Calu3 (cell line): ENCODE measurements around the gene TOR2A. TPM values are rescaled to one million over a fixed set of nuclear protein-coding genes. Genes with fewer than 3 reads are reported as not detected.

ENCODE experiments used
- BruUV-seq: library from RNA; stranded (reverse); fragments of 400-500 nt; replicated peaks from 2 replicates; lab custom pipeline; 2021; lab: Mats Ljungman, UMichigan
- CTCF ChIA-PET: fragments of 300-600 bp; sonication (Branson Sonifier 250); formaldehyde crosslinking; loops from one replicate; lab custom pipeline; 2022; ENCODE audit warnings: antibody characterized with exemption; lab: Charles Lee
- DNase-seq: peaks from one replicate; pipeline ENCODE4 v3.0.0; 2022
- H3K27ac Mint-ChIP-seq: one replicate; pipeline ENCODE4 v1.8.0; 2022; ENCODE audit warnings: mixed read lengths; ENCODE audit not compliant: unreplicated experiment
- H3K27me3 Mint-ChIP-seq: one replicate; pipeline ENCODE4 v1.8.0; 2022; ENCODE audit warnings: mixed read lengths; ENCODE audit not compliant: unreplicated experiment
- H3K36me3 Mint-ChIP-seq: one replicate; pipeline ENCODE4 v1.8.0; 2022; ENCODE audit warnings: mild to moderate bottlenecking, moderate library complexity, mixed read lengths; ENCODE audit not compliant: insufficient read depth, unreplicated experiment
- H3K4me1 Mint-ChIP-seq: one replicate; pipeline ENCODE4 v1.8.0; 2022; ENCODE audit warnings: mild to moderate bottlenecking, low read depth, mixed read lengths; ENCODE audit not compliant: unreplicated experiment
- H3K4me3 Mint-ChIP-seq: one replicate; pipeline ENCODE4 v1.8.0; 2022; ENCODE audit warnings: mild to moderate bottlenecking, low read depth, moderate library complexity, mixed read lengths; ENCODE audit not compliant: unreplicated experiment
- H3K9me3 Mint-ChIP-seq: one replicate; pipeline ENCODE4 v1.8.0; 2022; ENCODE audit warnings: low read depth, mixed read lengths; ENCODE audit not compliant: unreplicated experiment
- CTCF ChIP-seq: fragments of 200-600 bp; IDR thresholded peaks from one replicate; pipeline ENCODE4 v1.8.0; 2022; ENCODE audit warnings: antibody characterized with exemption; ENCODE audit not compliant: unreplicated experiment
- intact Hi-C: fragments of 100-400 bp; cut with micrococcal nuclease; formaldehyde crosslinking; loops from one replicate; pipeline ENCODE4 v1.10.0; 2022; ENCODE audit not compliant: unreplicated experiment
- total RNA-seq: library from RNA; stranded (reverse); gene quantifications from 2 replicates; pipeline ENCODE4 v1.2.3, GENCODE V29; 2022

TOR2A gene
- total RNA-seq, 1 experiment from 2014 or later = 7.6 TPM

GRCh38 chr9:127700594-127701255 is 34.4 kb downstream of the TOR2A start:
- CTCF ChIA-PET = no interaction called here
- no peak overlapping the region for H3K4me3 Mint-ChIP-seq

GRCh38 chr9:127700140-127700539 is 35.0 kb downstream of the TOR2A start:
- intact Hi-C loops = no loop called here
- BruUV-seq = no TSS peak
- peaks cover 4% of the 10 kb centered on the region for H3K4me1 Mint-ChIP-seq
- CTCF ChIA-PET = no interaction called here
- no peaks in the 10 kb centered on the region for H3K27me3 Mint-ChIP-seq
- TF ChIP-seq CTCF = no peak
- no peak for DNase-seq
- no peak overlapping the region for H3K4me3 Mint-ChIP-seq
- H3K27ac Mint-ChIP-seq = no peak overlapping the region
- peaks cover 18% of the 10 kb centered on the region for H3K36me3 Mint-ChIP-seq
- no peaks in the 10 kb centered on the region for H3K9me3 Mint-ChIP-seq

More at GRCh38 chr9:127700594-127701255, 34.4 kb downstream of the TOR2A start:
- Mint-ChIP-seq H3K36me3 (peaks cover 18% of the 10 kb centered on the region), H3K9me3 (no peaks in the 10 kb centered on the region), H3K27ac (no peak overlapping the region), H3K4me1 (no peaks in the 10 kb centered on the region), H3K27me3 (no peaks in the 10 kb centered on the region)
- DNase-seq = no peak
- intact Hi-C loops = no loop called here
- BruUV-seq = no TSS peak
- no peak for TF ChIP-seq CTCF

GRCh38 chr9:127698985-127699670 is 36.0 kb downstream of the TOR2A start:
- intact Hi-C loops = no loop called here
- Mint-ChIP-seq H3K27ac (peak overlapping the region; percentile 43), H3K9me3 (no peaks in the 10 kb centered on the region), H3K27me3 (no peaks in the 10 kb centered on the region), H3K4me1 (peaks cover 9% of the 10 kb centered on the region), H3K36me3 (peaks cover 18% of the 10 kb centered on the region), H3K4me3 (peak overlapping the region; percentile 65)
- TSS peak; percentile 33 for BruUV-seq
- CTCF ChIA-PET = interaction anchor here (0.5 kb wide), 1 partner anchor 107 kb away, joined by 3 read pairs; no protein-coding TSS in a partner anchor
- no peak for TF ChIP-seq CTCF
- DNase-seq = peak; percentile 93

GRCh38 chr9:127698386-127698785 is 36.7 kb downstream of the TOR2A start:
- H3K27ac Mint-ChIP-seq = no peak overlapping the region
- CTCF ChIA-PET = no interaction called here
- H3K4me1 Mint-ChIP-seq = peaks cover 9% of the 10 kb centered on the region
- no peaks in the 10 kb centered on the region for H3K9me3 Mint-ChIP-seq
- BruUV-seq = no TSS peak
- no peak for DNase-seq
- TF ChIP-seq CTCF = no peak
- intact Hi-C loops = no loop called here
- H3K36me3 Mint-ChIP-seq = peaks cover 18% of the 10 kb centered on the region
- no peaks in the 10 kb centered on the region for H3K27me3 Mint-ChIP-seq
- H3K4me3 Mint-ChIP-seq = no peak overlapping the region
